NCI-H1092 treated with DMSO at 0.1 percent for 48 hours (cell line): ENCODE results near the gene KRT3.
"Not testable (repeated sequence)": the region's sequence is repeated elsewhere in the genome, so short reads cannot be mapped to it uniquely, and the experiment has no call there.

ENCODE experiments used
- DNase-seq: peaks from one replicate; lab custom pipeline; 2025; lab: John Stamatoyannopoulos, UW

KRT3 gene

DNA sequence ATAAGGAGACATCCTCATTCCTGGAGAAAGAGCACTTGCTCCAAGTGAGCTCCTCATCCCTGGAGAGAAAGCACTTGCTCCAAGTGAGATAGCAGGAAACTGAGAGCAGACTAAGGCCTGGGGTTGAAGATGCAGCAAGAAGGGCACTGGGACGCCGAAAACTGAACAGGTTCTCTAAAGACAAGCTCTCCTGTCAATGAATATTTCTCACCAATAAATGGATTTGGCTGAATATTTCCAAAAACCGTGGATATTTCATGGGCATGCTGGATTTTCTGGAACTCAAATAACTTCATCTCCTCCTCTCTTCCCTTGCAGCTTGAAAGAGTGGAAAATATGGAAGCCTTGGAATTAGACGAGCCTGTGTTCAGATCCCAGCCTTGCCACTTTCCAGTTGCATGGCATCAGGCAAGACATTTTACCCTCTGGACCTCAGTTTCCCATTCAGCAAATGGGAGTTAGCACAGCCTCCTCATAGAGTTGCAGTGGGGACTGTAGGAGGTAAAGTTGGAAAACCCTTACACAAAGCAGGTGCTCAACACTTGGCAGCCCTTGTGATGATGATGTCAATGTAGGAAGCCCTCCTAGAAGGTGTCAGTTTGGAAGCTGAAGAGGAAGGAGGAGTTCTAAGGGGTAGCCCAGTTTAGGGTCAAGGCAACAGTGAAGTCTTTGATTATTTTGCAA is 14.4 kb downstream of the KRT3 start:
- no peak for DNase-seq

DNA sequence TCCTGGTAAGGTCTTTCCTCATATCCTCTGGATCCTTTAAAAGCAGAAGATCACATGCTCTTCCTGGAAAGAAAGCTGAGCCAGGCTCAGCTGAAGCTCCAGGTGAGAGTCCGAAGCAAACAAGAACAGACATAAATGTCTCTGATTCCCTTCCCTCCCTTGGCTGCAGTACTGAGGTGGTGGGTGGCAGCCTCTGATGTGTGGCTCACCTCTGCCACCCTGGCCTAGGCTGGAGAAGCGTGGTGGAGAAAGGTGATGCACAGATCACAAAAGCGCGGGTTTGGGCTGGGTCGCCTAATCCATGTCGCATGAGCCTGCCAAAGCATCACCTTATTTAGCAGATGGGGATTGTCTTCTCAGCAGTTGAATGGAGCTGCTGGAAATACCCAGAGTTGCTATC is 16.0 kb downstream of the KRT3 start:
- DNase-seq = no peak

DNA sequence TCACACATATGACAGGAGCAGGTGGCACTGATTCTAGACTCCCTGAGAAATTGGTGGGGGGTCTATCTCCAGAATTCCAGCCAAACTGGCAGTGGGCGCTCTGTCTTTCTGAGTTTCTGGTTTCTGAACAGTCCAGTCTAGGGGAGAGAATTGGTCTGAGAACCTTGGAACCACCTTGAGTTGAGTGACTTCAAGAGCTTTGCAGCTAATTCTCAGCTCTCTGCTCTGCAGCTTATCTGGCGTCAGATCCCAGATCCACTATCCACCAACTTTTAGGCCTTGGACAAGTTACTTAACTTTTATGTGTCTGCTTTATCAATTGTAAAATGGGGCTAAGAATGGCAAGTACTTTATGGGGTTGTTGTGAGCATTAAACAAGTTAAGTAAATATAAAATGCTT is 17.1 kb downstream of the KRT3 start:
- no peak for DNase-seq

DNA sequence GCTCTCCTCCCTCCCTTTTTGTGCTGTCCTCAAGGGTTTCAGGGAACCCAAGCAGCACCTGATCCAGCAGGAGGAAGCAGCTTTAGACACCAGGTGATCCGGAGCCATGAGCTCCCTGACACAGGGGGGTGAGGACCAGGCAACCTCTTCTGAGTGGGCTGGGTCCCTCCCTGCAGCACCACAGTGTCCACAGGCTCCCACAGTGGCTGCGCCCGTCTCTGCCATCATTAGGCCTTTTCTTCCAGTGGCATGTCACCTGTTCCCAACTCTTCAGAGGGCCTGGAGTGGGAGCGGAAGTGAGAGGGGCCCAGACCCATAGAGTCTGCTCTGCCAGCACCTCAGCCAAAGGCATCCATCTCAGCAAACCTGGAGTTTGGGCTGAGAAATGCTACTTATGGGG is 18.4 kb downstream of the KRT3 start:
- DNase-seq = no peak

DNA sequence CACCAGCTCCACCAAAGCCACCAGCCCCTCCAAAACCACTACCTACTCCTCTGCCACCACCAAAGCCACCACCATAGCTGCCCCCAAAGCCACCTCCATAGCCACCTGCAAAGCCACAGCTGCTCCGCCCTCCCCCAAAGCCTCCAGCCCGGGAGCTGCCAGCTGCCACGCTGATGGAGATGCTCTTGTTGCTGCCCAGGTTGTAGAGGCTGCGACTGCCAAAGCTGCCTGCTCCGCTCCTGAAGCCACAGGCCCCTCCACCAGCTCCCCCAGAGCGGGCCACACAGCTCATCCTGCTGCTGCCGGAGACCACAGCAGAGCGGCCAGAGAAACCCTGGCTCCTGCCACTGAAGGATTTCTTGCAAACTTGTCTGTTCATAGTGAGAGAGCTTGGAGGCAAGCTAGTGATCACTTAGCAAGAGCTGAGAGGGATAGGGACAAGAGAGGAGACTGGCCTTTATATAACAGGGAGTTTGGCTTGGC is 19.0 kb downstream of the KRT3 start, which contains the start of gene KRT76:
Gene KRT76, minus strand, starts transcription at position 433 of the 483 bp plus-strand sequence. Its CDS starts 54 bp downstream, at position 379.
- DNase-seq = no peak

DNA sequence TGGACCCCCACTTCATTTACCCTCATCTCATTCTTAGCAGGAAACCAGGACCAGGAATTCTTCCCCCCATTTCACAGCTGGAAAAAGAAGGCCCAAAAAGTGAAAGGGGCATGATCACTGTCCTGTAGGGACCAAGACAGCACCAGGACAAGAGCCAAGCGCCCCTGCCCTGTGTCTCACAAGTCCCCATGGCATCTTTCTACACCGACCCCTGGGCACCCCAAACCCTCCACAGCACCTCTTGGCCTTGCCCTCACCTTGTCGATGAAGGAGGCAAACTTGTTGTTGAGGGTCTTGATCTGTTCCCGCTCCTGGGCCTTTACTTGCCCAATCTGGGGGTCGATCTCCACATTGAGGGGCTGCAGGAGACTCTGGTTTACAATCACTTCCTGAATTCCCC is 19.5 kb downstream of the KRT3 start:
- no peak for DNase-seq

DNA sequence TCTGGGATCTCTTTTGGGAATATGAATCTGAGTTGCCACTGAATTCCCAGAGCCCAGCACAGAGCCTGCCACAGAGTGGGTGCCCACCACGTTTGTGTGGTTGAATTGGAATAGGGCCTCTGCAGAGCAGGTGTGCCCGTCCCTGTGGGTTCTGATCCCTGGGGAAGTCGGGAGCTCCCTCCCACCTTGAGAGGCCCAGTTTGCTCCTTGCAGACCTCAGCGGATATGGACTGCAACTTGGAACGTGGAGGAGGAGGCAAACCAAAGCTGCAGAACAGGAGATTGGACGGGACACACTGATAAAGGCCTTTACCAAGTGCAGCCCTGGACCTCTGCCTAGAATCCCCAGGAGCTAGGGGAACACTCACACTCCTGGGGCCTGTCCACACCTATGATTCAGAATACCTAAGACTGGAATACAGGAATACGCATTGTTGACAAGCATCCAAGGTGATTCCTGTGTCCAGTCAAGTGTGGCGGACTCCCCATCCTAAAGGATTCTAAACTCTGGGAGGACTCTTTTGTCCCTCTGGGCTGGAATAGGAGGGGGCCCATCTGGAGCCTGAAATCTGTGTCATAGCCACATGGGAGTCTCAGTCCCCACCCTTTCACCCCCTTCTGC is 21.2 kb downstream of the KRT3 start:
- no peak for DNase-seq

DNA sequence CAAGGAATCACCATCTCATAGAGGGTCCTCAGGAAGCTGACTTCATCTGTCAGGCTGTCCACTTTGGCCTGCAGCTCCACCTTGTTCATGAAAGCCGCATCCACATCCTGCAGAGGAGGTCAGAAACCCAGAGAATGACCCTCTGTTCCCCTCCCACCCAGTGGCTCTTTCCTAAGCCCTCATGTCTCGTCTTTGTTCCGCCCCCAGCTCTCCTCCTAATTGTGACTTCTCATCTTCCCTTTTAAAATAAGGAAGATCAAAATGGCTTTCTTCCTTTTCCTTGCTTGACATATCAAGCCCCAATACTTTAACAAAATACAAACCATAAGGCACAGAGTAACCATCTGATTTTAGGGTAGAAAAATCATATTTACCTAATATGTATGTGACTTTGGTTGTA is 23.1 kb downstream of the KRT3 start:
- DNase-seq = no peak

DNA sequence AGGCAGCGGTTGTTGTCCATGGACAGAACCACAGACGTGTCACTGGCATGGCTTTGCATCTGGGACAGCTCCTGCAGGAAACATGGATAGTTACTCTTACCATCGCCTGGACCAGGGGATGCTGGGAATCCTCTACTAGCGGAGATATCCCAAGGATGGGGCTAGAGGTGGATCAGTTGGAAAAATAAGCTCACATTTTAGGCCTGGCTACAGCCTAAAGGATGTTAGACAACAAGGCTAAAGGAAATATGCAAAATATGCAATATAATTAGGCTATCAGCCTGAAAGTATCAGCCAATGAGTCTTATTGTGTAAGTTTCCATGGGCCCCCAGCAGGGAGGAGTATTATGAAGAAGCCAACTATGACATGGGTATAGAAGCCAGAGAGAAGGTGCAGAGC is 23.7 kb downstream of the KRT3 start:
- no peak for DNase-seq

DNA sequence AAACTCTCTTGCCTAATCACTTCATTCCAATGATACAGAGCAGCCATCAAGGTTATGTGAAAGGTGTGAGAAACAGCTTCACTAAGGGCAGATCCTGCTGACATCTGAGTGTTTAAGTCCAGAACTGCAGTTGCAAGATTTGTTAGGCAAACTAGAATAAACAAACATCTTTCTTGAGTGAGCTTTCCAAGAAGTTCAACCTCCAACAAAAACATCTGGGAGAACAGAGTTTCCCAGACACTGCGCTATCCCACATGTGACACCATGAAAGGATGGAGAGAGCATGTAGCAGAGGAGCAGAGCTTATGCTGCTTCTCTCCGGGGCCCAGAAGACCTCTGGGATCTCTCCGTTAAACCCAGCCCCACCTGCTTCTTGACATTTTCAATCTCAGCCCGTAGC is 24.4 kb downstream of the KRT3 start:
- DNase-seq = no peak

DNA sequence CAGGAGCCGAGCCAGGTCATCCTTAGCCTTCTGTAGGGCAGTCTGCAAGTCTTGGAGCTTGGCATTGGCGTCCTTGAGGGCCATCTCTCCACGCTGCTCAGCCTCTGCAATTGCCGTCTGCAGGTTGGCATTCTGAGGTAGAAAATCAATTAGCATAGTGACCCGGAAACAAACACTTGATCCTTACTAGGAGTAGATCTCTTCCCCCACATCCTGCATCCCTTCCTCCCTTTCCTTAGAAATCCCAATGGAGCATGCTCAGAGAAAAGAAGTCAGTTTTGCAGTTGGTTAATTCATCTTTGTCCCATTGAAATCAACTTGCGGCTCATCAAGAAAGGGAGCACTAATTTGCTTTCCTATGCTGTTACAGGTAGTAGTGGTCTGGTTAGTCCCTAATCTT is 24.8 kb downstream of the KRT3 start:
- no peak for DNase-seq

DNA sequence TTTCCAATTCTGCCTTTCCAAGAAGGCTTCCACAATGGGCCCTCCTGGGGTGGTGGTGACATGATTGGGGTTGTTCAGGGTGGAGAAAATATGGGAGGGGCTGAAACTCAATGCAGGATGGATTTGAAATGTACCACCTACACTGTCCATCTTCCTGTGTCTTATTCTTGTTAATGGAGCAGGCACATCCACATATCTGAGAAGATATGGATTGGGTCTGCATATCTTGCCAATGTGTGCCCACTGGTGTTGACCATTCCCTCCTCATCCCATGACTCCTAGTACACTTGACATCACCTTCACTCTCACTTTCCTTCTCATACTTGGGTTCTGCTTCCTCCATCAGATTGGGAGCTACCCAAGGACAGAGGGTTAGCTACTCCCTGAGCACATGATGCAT is 26.0 kb downstream of the KRT3 start:
- no peak for DNase-seq

DNA sequence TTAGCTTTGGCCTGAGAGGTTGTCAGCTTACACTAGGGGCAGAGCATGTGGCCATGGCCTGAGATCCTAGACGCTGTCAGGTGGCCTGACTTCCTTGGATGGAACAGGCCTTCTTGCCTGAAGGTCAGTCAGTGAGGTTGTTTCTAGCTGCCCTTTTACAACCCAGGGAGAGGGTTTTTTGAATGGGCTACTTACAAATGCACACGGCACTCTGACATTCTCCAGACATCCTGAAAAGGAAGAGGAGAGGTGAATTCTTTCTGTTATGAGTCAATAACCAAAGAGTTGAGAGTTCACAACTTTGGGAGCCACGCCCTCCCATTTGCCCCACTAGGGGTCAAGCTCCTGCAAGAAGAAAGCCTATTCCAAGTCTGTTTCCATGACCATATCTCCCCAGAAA is 26.6 kb downstream of the KRT3 start:
- no peak for DNase-seq

DNA sequence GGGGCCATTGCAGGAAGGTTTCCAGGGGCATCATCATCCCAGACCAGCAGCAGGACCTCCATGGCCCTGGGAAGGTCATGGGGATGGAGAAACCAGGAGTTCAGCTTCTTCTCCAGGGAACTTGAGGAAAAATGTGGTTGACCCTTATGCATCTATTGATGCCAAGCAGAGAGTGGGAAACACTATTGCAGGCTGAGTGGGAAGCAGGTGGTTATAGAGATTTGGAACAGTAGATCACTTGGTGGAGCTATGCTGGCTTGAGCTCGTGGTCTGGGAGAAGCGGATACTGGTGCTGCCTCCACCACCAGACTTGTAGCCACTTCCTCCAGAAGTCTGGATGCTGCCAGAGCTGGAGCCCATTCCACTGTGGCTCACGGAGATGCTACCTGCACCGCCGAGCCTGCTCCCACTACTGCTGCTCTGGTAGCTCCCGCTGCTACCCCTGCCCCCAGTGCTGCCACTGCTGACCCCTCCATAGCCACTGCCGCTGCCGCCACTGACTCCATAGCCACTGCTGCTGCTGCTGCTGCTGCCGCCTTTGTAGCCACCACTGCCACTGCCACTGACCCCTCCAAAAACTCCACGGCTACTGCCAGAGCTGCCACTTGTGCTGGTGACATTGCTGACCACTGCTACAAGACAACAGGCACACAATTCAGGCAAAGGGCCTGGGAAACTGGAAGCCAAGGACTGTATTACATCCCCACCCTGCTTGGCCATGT is 27.3 kb downstream of the KRT3 start:
- no peak for DNase-seq

DNA sequence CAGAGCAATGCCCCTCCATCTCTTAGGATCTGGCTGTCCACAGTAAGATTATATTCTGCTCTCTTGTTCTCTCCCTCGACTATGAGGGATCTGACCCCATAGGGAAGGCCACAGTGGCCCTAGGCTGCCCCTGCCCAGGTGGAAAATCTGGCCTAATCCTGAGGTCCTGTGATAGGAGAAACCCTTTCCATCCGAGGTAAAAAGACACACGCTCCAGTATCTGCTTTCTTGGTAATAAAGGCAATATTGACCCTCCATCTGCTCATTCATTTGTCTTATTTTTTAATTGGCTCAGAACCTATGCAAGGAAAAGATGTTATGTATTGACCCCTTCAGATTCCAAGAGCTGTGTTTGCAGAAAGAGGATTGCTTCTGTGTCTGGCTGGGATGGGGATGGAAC is 28.5 kb downstream of the KRT3 start:
- no peak for DNase-seq

DNA sequence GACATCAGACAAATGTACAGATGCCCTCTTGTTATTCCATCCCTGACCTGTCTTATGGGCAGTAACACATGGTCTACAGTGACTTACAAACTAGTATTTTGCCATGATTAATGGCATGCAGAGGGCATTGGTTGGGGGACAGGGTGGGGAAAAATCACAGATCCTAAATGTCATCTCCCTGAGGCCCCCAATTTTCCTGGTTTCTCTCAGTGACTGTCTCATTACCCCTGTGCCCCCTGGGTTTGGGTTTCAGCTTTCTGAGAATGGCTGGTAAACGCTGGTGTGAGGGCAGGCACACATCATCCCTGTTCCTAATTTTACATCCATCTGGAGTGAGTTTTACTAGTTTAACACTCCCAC is 28.9 kb downstream of the KRT3 start:
- no peak for DNase-seq

DNA sequence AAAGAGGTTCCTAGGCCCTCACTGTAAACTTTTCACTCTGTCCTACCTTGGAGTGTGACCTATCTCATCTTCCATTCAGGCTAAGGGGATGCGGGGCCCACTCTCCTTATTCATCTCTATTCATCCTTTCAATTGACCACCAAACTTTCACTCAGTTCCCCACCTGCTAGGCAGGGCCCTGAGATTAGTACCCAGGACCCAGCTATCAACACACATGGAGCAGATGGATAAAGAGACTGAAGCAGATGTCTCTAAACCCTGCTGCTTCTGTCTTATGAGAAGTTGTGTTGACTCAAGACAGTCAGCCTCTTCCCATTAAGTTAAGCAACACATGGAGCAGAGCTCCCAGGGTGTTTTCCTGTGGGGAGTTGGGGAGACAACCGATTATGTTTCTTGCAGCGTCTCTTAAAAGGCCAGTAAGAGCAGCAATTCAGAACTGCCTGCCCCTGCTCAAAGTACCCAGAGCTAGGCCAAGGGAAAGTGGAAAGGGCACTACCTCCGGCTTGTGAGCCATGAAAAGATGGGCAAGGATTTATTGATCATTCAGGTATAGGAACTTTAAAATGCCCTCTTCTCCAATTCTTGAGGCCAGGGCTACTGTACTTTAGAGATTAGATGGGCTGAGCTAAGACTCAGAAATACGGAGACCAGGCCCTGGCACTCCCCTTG is 29.4 kb downstream of the KRT3 start:
- no peak for DNase-seq

DNA sequence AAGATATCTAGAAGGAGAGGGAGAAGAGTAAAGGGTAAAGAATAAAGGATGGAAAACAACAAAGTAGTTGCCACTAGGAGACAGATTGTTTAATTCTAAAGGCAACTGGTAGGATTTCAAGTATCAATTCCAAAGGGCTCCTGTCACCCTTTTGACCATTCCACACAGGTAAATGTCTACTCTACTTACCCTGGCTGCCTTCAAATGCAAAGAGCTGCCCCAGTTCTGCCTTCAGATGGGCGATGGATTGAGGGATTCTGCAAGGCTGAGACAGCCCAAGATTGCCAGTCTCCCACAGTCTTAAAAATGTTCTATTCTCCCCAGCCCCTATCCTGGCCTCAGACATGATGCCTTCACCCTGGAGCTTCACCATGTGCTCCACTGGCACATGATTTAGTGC is 30.2 kb downstream of the KRT3 start:
- DNase-seq = no peak

DNA sequence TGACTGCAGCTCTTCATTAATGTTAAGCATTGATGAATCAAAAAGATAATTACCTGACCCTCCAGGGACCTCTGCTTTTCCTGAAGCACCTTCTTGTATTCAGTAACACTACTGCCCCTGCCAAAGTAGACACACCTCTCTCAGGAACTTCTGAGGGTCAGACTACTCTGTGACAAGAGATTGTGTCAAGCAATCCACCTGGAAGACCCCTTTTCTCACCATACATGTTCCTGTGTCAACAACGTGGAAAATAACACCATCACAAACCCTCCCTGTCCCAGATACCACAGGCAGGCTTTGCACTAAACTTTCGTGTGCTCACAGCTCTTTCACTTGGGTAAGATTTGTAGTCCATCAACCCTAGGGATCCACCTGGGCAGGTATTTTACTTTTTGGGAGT is 31.9 kb downstream of the KRT3 start:
- DNase-seq = no peak

DNA sequence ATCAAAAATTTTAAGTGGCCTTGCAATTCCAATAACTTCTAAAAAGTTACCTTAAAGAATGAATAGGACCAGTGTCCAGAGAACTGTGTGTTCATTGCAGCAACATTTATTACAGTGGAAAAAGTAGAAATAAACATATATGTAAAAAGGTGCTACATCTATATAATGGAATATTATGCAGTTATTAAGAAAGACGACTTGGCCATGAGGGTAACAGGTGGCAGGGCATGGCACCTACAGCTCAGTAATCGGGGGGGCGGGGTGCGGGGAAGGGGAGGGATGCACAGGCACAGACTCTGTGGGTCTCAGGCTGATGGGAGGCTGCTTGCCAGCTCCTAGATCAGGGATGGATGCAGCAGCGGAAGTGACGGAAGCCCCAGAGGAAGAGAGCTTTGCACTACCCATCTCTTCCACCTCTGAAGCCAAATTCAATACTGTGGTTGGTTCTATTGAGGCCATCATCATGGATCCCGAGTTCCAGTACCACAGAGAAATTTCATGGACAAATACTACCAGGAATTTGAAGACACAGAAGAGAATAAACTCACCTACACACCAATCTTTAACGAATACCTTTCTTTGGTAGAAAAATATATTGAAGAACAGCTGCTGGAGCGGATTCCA is 32.8 kb downstream of the KRT3 start:
- no peak for DNase-seq

DNA sequence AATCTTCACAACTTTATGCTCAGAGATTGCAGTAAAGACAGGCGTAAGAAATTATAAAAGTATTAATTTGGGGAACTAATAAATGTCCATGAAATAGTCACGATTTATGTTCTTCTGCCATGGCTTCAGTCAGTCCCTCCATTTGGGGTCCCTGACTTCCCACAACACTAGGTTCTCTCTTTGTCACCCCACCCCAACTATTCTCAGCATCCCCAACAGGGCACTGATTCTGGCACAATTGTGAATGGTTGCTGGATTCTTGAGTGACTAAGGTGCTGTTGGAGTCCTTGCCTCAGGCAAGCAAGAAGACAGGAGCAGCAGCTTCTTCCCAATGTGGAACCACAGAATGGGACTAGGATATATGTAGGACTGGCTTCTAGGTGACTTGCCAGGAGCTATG is 34.1 kb downstream of the KRT3 start:
- no peak for DNase-seq

DNA sequence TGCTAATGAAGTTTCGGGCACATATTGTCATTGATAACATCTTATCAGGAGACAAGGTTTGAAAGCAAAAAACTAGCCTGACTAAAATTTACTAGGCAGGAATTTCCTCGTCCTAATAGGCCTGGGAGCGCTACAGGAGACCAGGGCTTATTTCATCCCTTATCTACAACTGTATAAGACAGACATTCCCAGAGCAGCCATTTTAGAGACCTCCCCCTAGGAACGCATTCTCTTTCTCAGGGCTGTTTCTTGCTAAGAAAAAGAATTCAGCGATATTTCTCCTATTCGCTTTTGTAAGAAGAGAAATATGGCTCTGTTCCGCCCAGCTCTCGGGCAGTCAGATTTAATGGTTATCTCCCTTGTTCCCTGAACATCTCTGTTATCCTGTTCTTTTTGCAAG is 34.7 kb downstream of the KRT3 start:
- DNase-seq = not testable (repeated sequence)
